Endothelial cell (in vitro differentiated cells): ENCODE measurements around the gene SCAMP2. TPM values are rescaled to one million over a fixed set of nuclear protein-coding genes. Genes with fewer than 3 reads are reported as not detected.

Experiments
- DNase-seq: peaks from one replicate; pipeline ENCODE4 v3.0.0; 2021; ENCODE audit warnings: low spot score
- H3K27ac Mint-ChIP-seq: one replicate; pipeline ENCODE4 v1.8.0; 2021; ENCODE audit warnings: mixed read lengths, inconsistent platforms; ENCODE audit not compliant: unreplicated experiment
- H3K27me3 Mint-ChIP-seq: one replicate; pipeline ENCODE4 v1.8.0; 2021; ENCODE audit warnings: mild to moderate bottlenecking, moderate library complexity, mixed read lengths, inconsistent platforms; ENCODE audit not compliant: unreplicated experiment
- H3K36me3 Mint-ChIP-seq: one replicate; pipeline ENCODE4 v1.8.0; 2021; ENCODE audit warnings: mild to moderate bottlenecking, low read depth, mixed read lengths, inconsistent platforms; ENCODE audit not compliant: unreplicated experiment
- H3K4me1 Mint-ChIP-seq: one replicate; pipeline ENCODE4 v1.8.0; 2021; ENCODE audit warnings: mild to moderate bottlenecking, mixed read lengths, inconsistent platforms; ENCODE audit not compliant: unreplicated experiment
- H3K4me3 Mint-ChIP-seq: one replicate; pipeline ENCODE4 v1.8.0; 2021; ENCODE audit warnings: mild to moderate bottlenecking, mixed read lengths, inconsistent platforms; ENCODE audit not compliant: unreplicated experiment
- H3K9me3 Mint-ChIP-seq: one replicate; pipeline ENCODE4 v1.8.0; 2021; ENCODE audit warnings: mixed read lengths, inconsistent platforms; ENCODE audit not compliant: unreplicated experiment
- total RNA-seq: library from RNA; stranded (reverse); fragmentation: NEBNext Ultra II Directional; extraction: Animal tissue kit (Norgen Biotek cat#: 25700); gene quantifications from one replicate; pipeline ENCODE4 v1.2.1, GENCODE V29; 2021; ENCODE audit not compliant: unreplicated experiment
- TF ChIP-seq, protein P1 (sequence below): fragments of 200-600 bp; sonication (generic); IDR thresholded peaks from one replicate; pipeline ENCODE4 v1.5.0; 2021; ENCODE audit warnings: antibody characterized with exemption; ENCODE audit not compliant: unreplicated experiment

SCAMP2 gene
- total RNA-seq, 1 donor from 2014 or later: 56.1 TPM

DNA sequence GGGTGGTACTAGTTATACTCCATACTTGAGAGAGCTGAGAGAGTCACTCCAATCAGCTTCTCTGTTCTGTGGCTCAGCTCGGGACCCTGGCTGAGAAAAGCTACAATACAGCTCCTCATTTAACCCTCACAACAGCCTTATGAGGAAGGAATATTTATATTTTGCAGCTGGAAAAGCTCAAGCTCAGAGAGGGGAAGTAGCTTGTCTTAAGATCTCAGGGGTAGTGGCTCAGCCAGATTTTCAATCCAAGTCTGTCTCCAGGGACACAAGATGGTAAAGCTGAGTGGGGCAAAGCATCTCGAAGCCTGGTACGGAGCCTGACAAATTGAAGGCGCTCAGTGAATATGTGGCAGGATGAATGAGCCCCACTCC lies 14.8 kb downstream of the SCAMP2 start:
- no peak overlapping the region for H3K4me3 Mint-ChIP-seq
- H3K9me3 Mint-ChIP-seq: no peaks in the 10 kb centered on the region
- peaks cover 5% of the 10 kb centered on the region for H3K4me1 Mint-ChIP-seq
- TF ChIP-seq, protein P1, sequence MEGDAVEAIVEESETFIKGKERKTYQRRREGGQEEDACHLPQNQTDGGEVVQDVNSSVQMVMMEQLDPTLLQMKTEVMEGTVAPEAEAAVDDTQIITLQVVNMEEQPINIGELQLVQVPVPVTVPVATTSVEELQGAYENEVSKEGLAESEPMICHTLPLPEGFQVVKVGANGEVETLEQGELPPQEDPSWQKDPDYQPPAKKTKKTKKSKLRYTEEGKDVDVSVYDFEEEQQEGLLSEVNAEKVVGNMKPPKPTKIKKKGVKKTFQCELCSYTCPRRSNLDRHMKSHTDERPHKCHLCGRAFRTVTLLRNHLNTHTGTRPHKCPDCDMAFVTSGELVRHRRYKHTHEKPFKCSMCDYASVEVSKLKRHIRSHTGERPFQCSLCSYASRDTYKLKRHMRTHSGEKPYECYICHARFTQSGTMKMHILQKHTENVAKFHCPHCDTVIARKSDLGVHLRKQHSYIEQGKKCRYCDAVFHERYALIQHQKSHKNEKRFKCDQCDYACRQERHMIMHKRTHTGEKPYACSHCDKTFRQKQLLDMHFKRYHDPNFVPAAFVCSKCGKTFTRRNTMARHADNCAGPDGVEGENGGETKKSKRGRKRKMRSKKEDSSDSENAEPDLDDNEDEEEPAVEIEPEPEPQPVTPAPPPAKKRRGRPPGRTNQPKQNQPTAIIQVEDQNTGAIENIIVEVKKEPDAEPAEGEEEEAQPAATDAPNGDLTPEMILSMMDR: no peak
- H3K27ac Mint-ChIP-seq: no peak overlapping the region
- DNase-seq: no peak
- H3K36me3 Mint-ChIP-seq: peaks cover 3% of the 10 kb centered on the region
- H3K27me3 Mint-ChIP-seq: peaks cover 5% of the 10 kb centered on the region

DNA sequence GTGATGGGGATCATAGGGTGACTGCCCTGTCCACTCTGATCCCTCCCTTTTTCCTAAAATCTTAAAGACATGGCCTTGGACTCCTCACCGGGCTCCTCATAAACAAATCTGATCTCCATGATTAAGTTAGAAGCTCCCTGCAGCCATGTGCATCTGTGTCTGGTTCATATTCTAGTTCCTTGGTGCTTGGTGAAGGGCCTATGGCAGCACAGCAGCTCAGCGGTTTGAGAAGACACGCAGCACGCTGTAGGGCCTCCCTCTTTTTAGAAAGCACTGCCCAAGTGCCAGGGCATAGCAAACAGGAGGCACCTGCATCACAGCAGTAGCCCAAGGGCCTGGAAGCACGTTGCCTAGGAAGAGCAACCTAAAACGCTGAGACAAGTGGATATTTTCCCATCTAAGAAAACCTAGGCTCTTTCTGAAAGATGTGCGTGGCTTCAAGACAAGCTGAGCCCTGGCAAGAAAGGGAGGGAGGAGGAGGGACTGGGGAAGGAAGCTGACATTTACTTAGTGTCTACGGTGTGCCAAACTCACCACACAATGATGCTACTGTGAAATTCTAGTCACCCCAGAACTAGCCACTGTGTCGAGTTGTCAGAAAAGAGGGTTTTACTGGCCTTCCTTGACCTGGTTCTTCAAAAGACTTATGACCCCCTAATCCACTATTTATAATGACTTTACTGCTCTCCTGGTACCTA lies 15.3 kb downstream of the SCAMP2 start:
- Mint-ChIP-seq H3K4me3 (no peak overlapping the region), H3K4me1 (peaks cover 5% of the 10 kb centered on the region)

DNA sequence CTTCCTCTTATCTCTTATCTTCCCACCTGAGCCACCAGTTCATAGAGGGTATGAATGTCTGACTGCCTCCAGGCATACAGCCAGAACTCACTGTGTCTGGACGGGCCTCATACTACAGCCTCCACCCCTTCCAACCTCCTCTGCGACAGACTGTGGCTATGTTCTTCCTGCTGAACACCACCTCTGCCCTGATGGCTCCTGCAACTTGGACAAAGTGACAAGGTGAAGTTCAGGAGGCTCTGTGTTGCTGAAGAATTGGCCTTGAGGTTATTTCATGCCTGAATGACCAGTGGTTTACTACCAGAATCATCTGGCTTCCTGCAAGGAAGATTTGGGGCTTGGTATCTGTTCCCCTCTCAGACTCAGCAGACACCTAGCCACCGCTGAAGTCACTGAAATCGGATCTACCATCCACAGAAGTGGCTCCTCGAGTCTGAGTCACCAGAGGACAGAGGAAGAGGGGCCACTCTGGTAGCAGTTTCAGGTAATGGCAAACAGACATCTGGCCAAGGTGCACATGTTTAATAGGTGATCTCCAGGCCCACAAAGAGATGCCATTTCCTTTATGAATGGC lies 16.0 kb downstream of the SCAMP2 start:
- H3K9me3 Mint-ChIP-seq: no peaks in the 10 kb centered on the region
- DNase-seq: no peak
- H3K27me3 Mint-ChIP-seq: peaks cover 5% of the 10 kb centered on the region
- no peak overlapping the region for H3K27ac Mint-ChIP-seq
- peaks cover 5% of the 10 kb centered on the region for H3K4me1 Mint-ChIP-seq
- peaks cover 7% of the 10 kb centered on the region for H3K36me3 Mint-ChIP-seq
- H3K4me3 Mint-ChIP-seq: no peak overlapping the region
- TF ChIP-seq, protein P1: no peak

More for the DNA sequence above, 15.3 kb downstream of the SCAMP2 start:
- TF ChIP-seq, protein P1: no peak
- Mint-ChIP-seq H3K27me3 (peaks cover 5% of the 10 kb centered on the region), H3K9me3 (no peaks in the 10 kb centered on the region), H3K36me3 (peaks cover 5% of the 10 kb centered on the region), H3K27ac (no peak overlapping the region)
- no peak for DNase-seq

DNA sequence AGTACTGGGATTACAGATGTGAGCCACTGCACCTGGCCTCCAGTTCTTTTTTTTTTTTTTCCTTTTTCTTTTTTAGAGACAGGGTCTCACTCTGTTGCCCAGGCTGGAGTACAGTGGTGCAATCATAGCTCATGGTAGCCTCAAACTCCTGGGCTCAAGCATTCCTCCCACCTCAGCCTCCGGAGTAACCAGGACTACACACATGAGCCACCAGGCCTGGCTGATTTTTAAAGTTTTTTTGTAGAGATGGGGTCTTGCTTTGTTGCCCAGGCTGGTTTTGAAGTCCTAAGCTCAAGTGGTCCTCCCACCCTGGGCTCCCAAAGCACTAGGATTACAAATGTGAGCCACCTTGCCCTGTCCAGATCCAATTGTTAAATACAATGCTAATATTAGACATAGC lies 16.6 kb downstream of the SCAMP2 start:
- DNase-seq: no peak
- Mint-ChIP-seq H3K27ac (no peak overlapping the region), H3K36me3 (peaks cover 9% of the 10 kb centered on the region), H3K9me3 (no peaks in the 10 kb centered on the region), H3K4me1 (peaks cover 5% of the 10 kb centered on the region), H3K4me3 (no peak overlapping the region), H3K27me3 (peaks cover 5% of the 10 kb centered on the region)
- TF ChIP-seq, protein P1: no peak

DNA sequence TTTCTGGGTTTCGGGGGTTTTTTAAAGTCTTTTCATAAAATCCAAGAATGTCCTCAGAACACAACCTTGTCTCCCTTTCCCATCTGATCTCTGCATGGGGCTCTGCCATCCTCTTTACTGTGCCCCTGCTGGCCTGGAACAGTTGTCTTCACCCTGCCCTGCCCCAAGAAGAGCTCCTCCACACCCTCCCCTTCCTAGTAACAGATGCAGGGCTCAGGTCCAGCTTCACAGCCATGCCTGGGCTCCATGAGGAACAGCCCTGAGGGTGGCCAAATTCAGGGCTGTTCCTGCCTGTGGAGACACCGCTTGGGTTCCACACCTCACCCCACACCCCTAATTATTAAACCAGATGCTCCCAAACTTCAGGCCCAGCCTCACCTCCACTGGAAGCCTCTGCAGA lies 17.3 kb downstream of the SCAMP2 start:
- Mint-ChIP-seq H3K27ac (no peak overlapping the region), H3K9me3 (no peaks in the 10 kb centered on the region), H3K4me3 (no peak overlapping the region), H3K27me3 (peaks cover 5% of the 10 kb centered on the region), H3K4me1 (peaks cover 5% of the 10 kb centered on the region), H3K36me3 (peaks cover 14% of the 10 kb centered on the region)
- no peak for DNase-seq
- TF ChIP-seq, protein P1: no peak
